ENCODE data around the gene ANKRD37.

Gene ANKRD37

GRCh38 chr4:185371702-185372101 is 24.9 kb upstream of the ANKRD37 start:
- peaks cover 15% of the 10 kb centered on the region for H3K36me3 ChIP-seq (ENCODE audit: control insufficient read depth, insufficient read depth, low read length)
- no peak for TF ChIP-seq CTCF (IDR thresholded peaks at IDR 0.05; ENCODE audit: insufficient read depth, low read length, poor library complexity, severe bottlenecking)
- H3K4me3 ChIP-seq (replicated peaks; ENCODE audit: low read depth, low read length): no peak overlapping the region
- DNase-seq (ENCODE audit: extremely low read depth, insufficient read length): no peak
- no peaks in the 10 kb centered on the region for H3K27me3 ChIP-seq (replicated peaks; ENCODE audit: control insufficient read depth, insufficient read depth, low read length)

- no peak for TF ChIP-seq CTCF (IDR thresholded peaks at IDR 0.05; ENCODE audit: insufficient read depth, low read length, poor library complexity, severe bottlenecking)
- H3K4me3 ChIP-seq (replicated peaks; ENCODE audit: low read depth, low read length): no peak overlapping the region
- peaks cover 24% of the 10 kb centered on the region for H3K36me3 ChIP-seq (ENCODE audit: control insufficient read depth, insufficient read depth, low read length)
- H3K27me3 ChIP-seq (replicated peaks; ENCODE audit: control insufficient read depth, insufficient read depth, low read length): no peaks in the 10 kb centered on the region
- no peak for DNase-seq (ENCODE audit: extremely low read depth, insufficient read length)
Measured at GRCh38 chr4:185374027-185374426, 22.6 kb upstream of the ANKRD37 start.

- TF ChIP-seq CTCF (IDR thresholded peaks at IDR 0.05; ENCODE audit: insufficient read depth, low read length, poor library complexity, severe bottlenecking): no peak
- no peak for DNase-seq (ENCODE audit: extremely low read depth, insufficient read length)
- Histone ChIP-seq H3K4me3 (replicated peaks; ENCODE audit: low read depth, low read length) (no peak overlapping the region), H3K36me3 (ENCODE audit: control insufficient read depth, insufficient read depth, low read length) (peaks cover 24% of the 10 kb centered on the region), H3K27me3 (replicated peaks; ENCODE audit: control insufficient read depth, insufficient read depth, low read length) (no peaks in the 10 kb centered on the region)
Measured at GRCh38 chr4:185374573-185374972, 22.1 kb upstream of the ANKRD37 start.

GRCh38 chr4:185378264-185378663 is 18.4 kb upstream of the ANKRD37 start:
- Histone ChIP-seq H3K36me3 (ENCODE audit: control insufficient read depth, insufficient read depth, low read length) (peaks cover 19% of the 10 kb centered on the region), H3K27me3 (replicated peaks; ENCODE audit: control insufficient read depth, insufficient read depth, low read length) (no peaks in the 10 kb centered on the region), H3K4me3 (replicated peaks; ENCODE audit: low read depth, low read length) (no peak overlapping the region)
- DNase-seq (ENCODE audit: extremely low read depth, insufficient read length): no peak
- no peak for TF ChIP-seq CTCF (IDR thresholded peaks at IDR 0.05; ENCODE audit: insufficient read depth, low read length, poor library complexity, severe bottlenecking)

GRCh38 chr4:185379326-185380295 is 17.0 kb upstream of the ANKRD37 start:
- Histone ChIP-seq H3K27me3 (replicated peaks; ENCODE audit: control insufficient read depth, insufficient read depth, low read length) (no peaks in the 10 kb centered on the region), H3K4me3 (replicated peaks; ENCODE audit: low read depth, low read length) (no peak overlapping the region), H3K36me3 (ENCODE audit: control insufficient read depth, insufficient read depth, low read length) (peaks cover 25% of the 10 kb centered on the region)
- no peak for TF ChIP-seq CTCF (IDR thresholded peaks at IDR 0.05; ENCODE audit: insufficient read depth, low read length, poor library complexity, severe bottlenecking)
- no peak for DNase-seq (ENCODE audit: extremely low read depth, insufficient read length)

Data from GM06990 (cell line).